Natural killer cell (primary cell): Measurements from ENCODE around the gene MPHOSPH8. TPM values are rescaled to one million over a fixed set of nuclear protein-coding genes. Genes with fewer than 3 reads are reported as not detected.

Experiments used
- ATAC-seq, 3 donors: fragments of 150-1000 bp in 2 of 3; fragments of 200-7000 bp in 1 of 3; cut with Tn5 transposase; 1 replicate in 1 of 3; 2 replicates in 2 of 3; pipeline ENCODE4 v1.10.0; 2021; ENCODE audit warnings: mild to moderate bottlenecking in 2 of 3, moderate library complexity in 2 of 3
- DNase-seq, 2 donors: peaks; one replicate each; pipeline versions ENCODE4 v3.0.0 to v3.0.0-alpha.2; 2013 to 2021; ENCODE audit warnings: mixed read lengths in 1 of 2
- H3K27ac ChIP-seq: one replicate; pipeline ENCODE4 v1.5.1; 2013; ENCODE audit warnings: mild to moderate bottlenecking, low read length
- H3K27me3 ChIP-seq: one replicate; pipeline ENCODE4 v1.6.1; 2013; ENCODE audit warnings: low read length; ENCODE audit not compliant: control insufficient read depth, insufficient read depth
- H3K36me3 ChIP-seq: one replicate; pipeline ENCODE4 v1.6.1; 2013; ENCODE audit warnings: low read length; ENCODE audit not compliant: control insufficient read depth, insufficient read depth
- H3K4me1 ChIP-seq: one replicate; pipeline ENCODE4 v1.6.1; 2013; ENCODE audit warnings: low read length; ENCODE audit not compliant: control insufficient read depth, insufficient read depth
- H3K4me3 ChIP-seq: one replicate; pipeline ENCODE4 v1.5.1; 2013; ENCODE audit warnings: low read length
- H3K9me3 ChIP-seq: one replicate; pipeline ENCODE4 v1.6.1; 2013; ENCODE audit warnings: low read length; ENCODE audit not compliant: control insufficient read depth, insufficient read depth
- H3K27ac Mint-ChIP-seq, 2 donors: one replicate each; pipeline ENCODE4 v1.8.0; 2022; ENCODE audit warnings: mild to moderate bottlenecking in 2 of 2, mixed read lengths in 2 of 2, moderate library complexity in 1 of 2
- H3K27me3 Mint-ChIP-seq, 2 donors: one replicate each; pipeline ENCODE4 v1.8.0; 2022; ENCODE audit warnings: low read depth in 2 of 2, mixed read lengths in 2 of 2
- H3K36me3 Mint-ChIP-seq: one replicate; pipeline ENCODE4 v1.8.0; 2022; ENCODE audit warnings: mixed read lengths
- H3K4me1 Mint-ChIP-seq, 2 donors: one replicate each; pipeline ENCODE4 v1.8.0; 2022; ENCODE audit warnings: mixed read lengths in 2 of 2
- H3K4me3 Mint-ChIP-seq: one replicate; pipeline ENCODE4 v1.8.0; 2022; ENCODE audit warnings: mild to moderate bottlenecking, moderate library complexity, mixed read lengths
- H3K9me3 Mint-ChIP-seq, 2 donors: one replicate each; pipeline ENCODE4 v1.8.0; 2022; ENCODE audit warnings: mixed read lengths in 2 of 2
- CTCF ChIP-seq: fragments of 200-600 bp; IDR thresholded peaks from one replicate; pipeline ENCODE4 v1.8.0; 2022; ENCODE audit warnings: antibody characterized with exemption
- WGBS: methylation state at CpG from one replicate; pipeline ENCODE4 v1.1.7; 2013; ENCODE audit warnings: missing lambda C conversion rate; ENCODE audit not compliant: insufficient coverage; 5-methylcytosine and 5-hydroxymethylcytosine counted together
- intact Hi-C: fragments of 100-400 bp; cut with micrococcal nuclease; formaldehyde crosslinking; loops from one replicate; pipeline ENCODE4 v1.14.2; 2022
- total RNA-seq, 4 donors: library from RNA; stranded (reverse); fragments of 120-200 nt in 1 of 4; gene quantifications; one replicate each; pipeline versions ENCODE4 v1.2.3 to v1.2.4, GENCODE V29; 2013 to 2022

The MPHOSPH8 gene
- total RNA-seq, 3 donors from 2014 or later (not counting 1 experiment from before 2014, with no cell fraction given): 54.2 to 64.7 (median 59.8) TPM

DNA sequence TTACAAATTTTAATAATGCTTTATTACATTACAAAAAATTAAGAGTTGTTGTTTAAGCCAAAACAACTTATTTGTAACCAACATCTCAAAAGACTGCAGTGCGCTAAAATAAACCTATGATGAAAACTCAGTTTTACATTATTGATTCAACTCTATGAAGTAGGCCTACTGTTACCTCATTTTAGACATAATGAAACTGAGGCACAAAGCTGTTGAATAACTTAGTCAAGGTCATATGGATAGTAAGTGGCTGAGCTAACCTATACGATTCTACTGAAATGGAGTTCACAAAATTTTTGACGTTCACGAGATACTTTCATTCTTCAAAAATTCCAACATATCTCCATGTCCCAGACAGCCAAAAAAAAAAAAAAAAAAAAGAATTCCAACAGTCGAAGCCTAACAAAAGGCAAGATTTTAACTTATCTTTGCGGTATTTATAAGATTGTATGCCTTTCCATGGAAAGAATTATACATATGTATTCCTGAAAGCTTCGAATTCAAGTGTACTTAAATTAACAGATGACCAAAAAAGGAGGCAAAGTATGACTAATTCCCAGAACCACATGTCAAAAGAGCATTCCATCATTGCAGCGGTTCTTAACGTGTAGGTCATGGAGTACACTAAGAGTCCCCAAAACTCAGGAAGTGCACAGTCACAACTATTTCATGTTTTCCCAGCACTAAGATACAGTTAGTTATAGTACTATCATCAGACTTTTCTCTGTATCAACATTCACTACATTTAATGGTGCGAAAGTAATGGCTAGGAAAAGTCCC lies 79.9 kb downstream of the MPHOSPH8 start:
- intact Hi-C loops: no loop called here

DNA sequence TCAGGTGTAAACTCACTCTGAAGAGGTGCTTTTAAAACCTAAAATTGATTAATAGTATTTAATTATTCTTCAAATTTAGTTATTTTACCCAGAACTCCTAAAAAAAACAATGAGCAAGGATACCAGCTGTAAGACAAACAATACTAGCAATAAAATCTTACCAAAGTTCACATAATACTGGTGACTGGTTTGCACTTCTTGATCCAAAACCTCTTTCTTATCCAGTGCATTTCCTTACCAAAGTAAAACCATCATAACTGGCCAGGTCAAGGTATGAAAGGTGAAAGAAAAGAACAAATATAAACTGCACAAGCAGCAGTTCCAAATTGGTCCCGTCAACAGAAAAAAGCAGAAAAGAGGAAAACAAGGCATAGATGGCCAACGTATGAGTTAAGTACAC lies 86.6 kb downstream of the MPHOSPH8 start:
- Mint-ChIP-seq H3K9me3 (no peaks in the 10 kb centered on the region), H3K36me3 (no peaks in the 10 kb centered on the region), H3K27me3 (no peaks in the 10 kb centered on the region), H3K4me3 (no peak overlapping the region), H3K27ac (no peak overlapping the region), H3K4me1 (peaks cover 11 to 17% of the 10 kb centered on the region in 2 donors)
- WGBS: 96% methylated on average over 2 of the region's 2 CpGs
- Histone ChIP-seq H3K4me1 (no peaks in the 10 kb centered on the region), H3K27me3 (no peaks in the 10 kb centered on the region), H3K4me3 (no peak overlapping the region), H3K9me3 (no peaks in the 10 kb centered on the region), H3K36me3 (peaks cover 18% of the 10 kb centered on the region), H3K27ac (no peak overlapping the region)
- ATAC-seq: no peak
- TF ChIP-seq CTCF: no peak
- intact Hi-C loops: no loop called here
- no peak for DNase-seq

More for the DNA sequence above, 79.9 kb downstream of the MPHOSPH8 start:
- peaks cover 8% of the 10 kb centered on the region for H3K36me3 ChIP-seq
- H3K9me3 Mint-ChIP-seq: no peaks in the 10 kb centered on the region
- no peak for TF ChIP-seq CTCF
- H3K4me1 Mint-ChIP-seq: peaks cover 5% of the 10 kb centered on the region in 2 donors
- no peak overlapping the region for H3K4me3 ChIP-seq
- ATAC-seq (no peak), DNase-seq (no peak)
- 68% methylated on average over 3 of the region's 10 CpGs for WGBS
- no peaks in the 10 kb centered on the region for H3K9me3 ChIP-seq
- H3K4me3 Mint-ChIP-seq: no peak overlapping the region
- H3K4me1 ChIP-seq: no peaks in the 10 kb centered on the region
- no peaks in the 10 kb centered on the region for H3K27me3 ChIP-seq
- no peaks in the 10 kb centered on the region for H3K36me3 Mint-ChIP-seq
- H3K27ac Mint-ChIP-seq: no peak overlapping the region
- no peaks in the 10 kb centered on the region for H3K27me3 Mint-ChIP-seq
- H3K27ac ChIP-seq: no peak overlapping the region

Other genes starting within 250 kb of the MPHOSPH8 start
- gene TPTE2, start 72.1 kb upstream of the MPHOSPH8 start, total RNA-seq: under 1 TPM in 1 of 3 donors, not detected in 2; 0.41 TPM
- 100 to 1,000 TPM in 2 of 3 donors, 10 to 100 TPM in 1; 94.1 to 110 (median 107) TPM for gene PSPC1, start 149.3 kb downstream of the MPHOSPH8 start, total RNA-seq
- 10 to 100 TPM; 29.5 to 37.4 (median 36.0) TPM for gene ZMYM5, start 230.0 kb downstream of the MPHOSPH8 start, total RNA-seq